ENCODE data around the gene ASAP2.

Gene ASAP2

GRCh38 chr2:9445089-9445488, 238.5 kb downstream of the ASAP2 start:
- no peak for DNase-seq

- no peak for DNase-seq
Measured at GRCh38 chr2:9451231-9451630, 244.6 kb downstream of the ASAP2 start.

Measured in 8988T (cell line).